HepG2 (cell line): ENCODE data around the gene PRELID1. TPM values are rescaled to one million over a fixed set of nuclear protein-coding genes. Genes with fewer than 3 reads are reported as not detected.
A peak's percentile ranks its signal among the peaks of the same experiment; 100 is the strongest.

Experiments used
- DR1 ChIP-seq: sonication (generic); formaldehyde crosslinking; IDR thresholded peaks from 2 replicates; pipeline ENCODE4 v1.8.0; 2021; ENCODE audit warnings: mild to moderate bottlenecking, missing genetic modification reagents, inconsistent platforms
- FLYWCH1 ChIP-seq: sonication (generic); formaldehyde crosslinking; IDR thresholded peaks from 2 replicates; pipeline ENCODE4 v1.8.1; 2023; ENCODE audit warnings: mild to moderate bottlenecking, missing genetic modification reagents
- MED13 ChIP-seq: sonication (generic); formaldehyde crosslinking; IDR thresholded peaks from 2 replicates; pipeline ENCODE4 v1.5.0; 2020; ENCODE audit warnings: missing genetic modification reagents
- NCOR1 ChIP-seq: fragments of 200-600 bp; sonication (generic); IDR thresholded peaks from 2 replicates; pipeline ENCODE4 v1.7.0; 2017; ENCODE audit warnings: antibody characterized with exemption, low read length, borderline replicate concordance
- NFKB2 ChIP-seq: sonication (generic); formaldehyde crosslinking; IDR thresholded peaks from 2 replicates; pipeline ENCODE4 v1.4.0; 2020; ENCODE audit warnings: missing genetic modification reagents, borderline replicate concordance
- SATB2 ChIP-seq: sonication (generic); formaldehyde crosslinking; IDR thresholded peaks from 2 replicates; pipeline ENCODE4 v1.5.0; 2020; ENCODE audit warnings: missing genetic modification reagents
- ZFP41 ChIP-seq: sonication (generic); formaldehyde crosslinking; IDR thresholded peaks from 2 replicates; pipeline ENCODE4 v1.4.0; 2020; ENCODE audit warnings: mild to moderate bottlenecking, missing genetic modification reagents, borderline replicate concordance
- ZKSCAN5 ChIP-seq: sonication (generic); formaldehyde crosslinking; IDR thresholded peaks from 2 replicates; pipeline ENCODE4 v1.5.1; 2020; ENCODE audit warnings: mild to moderate bottlenecking, missing genetic modification reagents
- ZNF143 ChIP-seq: sonication (generic); formaldehyde crosslinking; IDR thresholded peaks from 2 replicates; pipeline ENCODE4 v1.4.0; 2020; ENCODE audit warnings: missing genetic modification reagents
- ZNF546 ChIP-seq: sonication (generic); formaldehyde crosslinking; conservative IDR thresholded peaks from 2 replicates; pipeline ENCODE4 v1.8.1; 2023; ENCODE audit warnings: mild to moderate bottlenecking, missing genetic modification reagents
- ZNF780A ChIP-seq: sonication (generic); formaldehyde crosslinking; IDR thresholded peaks from 2 replicates; pipeline ENCODE4 v1.8.0; 2022; ENCODE audit warnings: mild to moderate bottlenecking, missing genetic modification reagents, moderate library complexity
- polyA plus RNA-seq, 8 experiments: library from polyadenylated mRNA; depleted of rRNA in 3 of 8; stranded (reverse) in 7 of 8; unstranded in 1 of 8; fragments of >200 nt; fragmentation: Illumina TruSeq in 4 of 8; extraction: Trizol in 4 of 8; gene quantifications; 2 replicates each; pipeline versions ENCODE4 v1.2.1 to v1.2.3, GENCODE V29; 2011 to 2016; ENCODE audit warnings: low read depth in 4 of 8, missing spikeins in 1 of 8, mixed read lengths in 1 of 8; ENCODE audit not compliant: insufficient read depth in 1 of 8
- total RNA-seq, 5 experiments: library from RNA; depleted of rRNA; stranded (reverse); fragments of >200 nt; fragmentation: Illumina TruSeq; extraction: Trizol; gene quantifications; 2 replicates each; pipeline ENCODE4 v1.2.3, GENCODE V29; 2016; ENCODE audit warnings: low read depth in 1 of 5
- TF ChIP-seq, protein P1 (sequence below): sonication (generic); formaldehyde crosslinking; IDR thresholded peaks from 2 replicates; pipeline ENCODE4 v1.9.0; 2021; ENCODE audit warnings: mild to moderate bottlenecking, missing genetic modification reagents
- TF ChIP-seq, protein P2 (sequence below): sonication (generic); formaldehyde crosslinking; IDR thresholded peaks from 2 replicates; pipeline ENCODE4 v1.4.0; 2020; ENCODE audit warnings: missing genetic modification reagents
- TF ChIP-seq, protein P3 (sequence below): sonication (generic); formaldehyde crosslinking; IDR thresholded peaks from 2 replicates; pipeline ENCODE4 v1.8.1; 2023; ENCODE audit warnings: mild to moderate bottlenecking, missing genetic modification reagents, borderline replicate concordance
- TF ChIP-seq, protein P4 (sequence below): sonication (generic); formaldehyde crosslinking; IDR thresholded peaks from 2 replicates; pipeline ENCODE4 v1.5.0; 2020; ENCODE audit warnings: mild to moderate bottlenecking, missing genetic modification reagents, moderate library complexity

Gene PRELID1
- total and polyA plus RNA-seq, 2 of the 13 experiments (the other 11 are each of a cell fraction or from before 2014, with no cell fraction given) = 250 to 271 TPM

DNA sequence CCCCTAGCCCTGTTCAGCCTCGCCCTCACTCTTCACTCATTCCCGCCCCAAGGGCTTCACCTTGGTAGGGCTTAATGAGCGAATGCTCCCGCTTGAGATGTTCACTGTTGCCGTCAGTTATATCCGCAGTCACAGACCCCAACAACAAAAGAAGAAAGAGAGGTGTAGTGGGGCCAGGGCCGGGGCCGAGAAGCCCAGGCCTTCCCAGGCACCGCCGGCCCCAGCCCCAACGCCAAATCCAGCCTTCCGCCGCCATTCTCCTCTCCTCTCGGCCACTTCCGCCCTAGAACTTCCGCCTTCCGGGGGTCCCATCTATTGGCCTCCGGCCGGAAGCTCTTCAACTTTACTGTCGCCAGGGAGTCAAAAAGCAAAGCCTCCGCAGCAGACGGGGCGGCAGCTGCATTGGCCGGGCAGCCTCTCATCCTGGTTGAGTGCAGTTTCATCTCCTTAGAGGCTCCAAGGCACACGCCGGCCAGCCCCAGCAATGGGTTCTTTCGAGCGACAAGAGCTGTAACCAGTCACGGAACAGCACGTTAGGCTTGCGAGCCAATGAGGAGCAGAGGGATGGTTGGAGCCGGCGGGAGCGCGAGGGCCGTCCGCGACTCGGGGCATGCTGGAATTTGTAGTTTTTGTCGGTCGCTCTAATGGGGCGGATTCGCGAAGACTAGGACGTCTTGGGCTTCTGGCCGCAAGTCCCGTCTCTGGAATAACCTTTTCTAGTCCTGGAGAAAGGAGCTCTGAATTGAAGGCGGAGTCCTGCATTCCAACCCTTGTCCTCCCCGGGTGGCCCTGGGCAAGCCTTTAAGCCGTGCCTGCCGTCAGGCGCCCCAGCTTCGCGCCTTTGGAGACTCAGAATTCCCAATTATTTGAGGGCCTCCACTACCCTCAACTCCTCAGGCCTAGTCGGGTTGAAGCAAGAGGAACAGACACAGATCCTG, 48.1 kb downstream of the PRELID1 start, which contains the start of gene LMAN2 (continued):
- TF ChIP-seq, protein P1, sequence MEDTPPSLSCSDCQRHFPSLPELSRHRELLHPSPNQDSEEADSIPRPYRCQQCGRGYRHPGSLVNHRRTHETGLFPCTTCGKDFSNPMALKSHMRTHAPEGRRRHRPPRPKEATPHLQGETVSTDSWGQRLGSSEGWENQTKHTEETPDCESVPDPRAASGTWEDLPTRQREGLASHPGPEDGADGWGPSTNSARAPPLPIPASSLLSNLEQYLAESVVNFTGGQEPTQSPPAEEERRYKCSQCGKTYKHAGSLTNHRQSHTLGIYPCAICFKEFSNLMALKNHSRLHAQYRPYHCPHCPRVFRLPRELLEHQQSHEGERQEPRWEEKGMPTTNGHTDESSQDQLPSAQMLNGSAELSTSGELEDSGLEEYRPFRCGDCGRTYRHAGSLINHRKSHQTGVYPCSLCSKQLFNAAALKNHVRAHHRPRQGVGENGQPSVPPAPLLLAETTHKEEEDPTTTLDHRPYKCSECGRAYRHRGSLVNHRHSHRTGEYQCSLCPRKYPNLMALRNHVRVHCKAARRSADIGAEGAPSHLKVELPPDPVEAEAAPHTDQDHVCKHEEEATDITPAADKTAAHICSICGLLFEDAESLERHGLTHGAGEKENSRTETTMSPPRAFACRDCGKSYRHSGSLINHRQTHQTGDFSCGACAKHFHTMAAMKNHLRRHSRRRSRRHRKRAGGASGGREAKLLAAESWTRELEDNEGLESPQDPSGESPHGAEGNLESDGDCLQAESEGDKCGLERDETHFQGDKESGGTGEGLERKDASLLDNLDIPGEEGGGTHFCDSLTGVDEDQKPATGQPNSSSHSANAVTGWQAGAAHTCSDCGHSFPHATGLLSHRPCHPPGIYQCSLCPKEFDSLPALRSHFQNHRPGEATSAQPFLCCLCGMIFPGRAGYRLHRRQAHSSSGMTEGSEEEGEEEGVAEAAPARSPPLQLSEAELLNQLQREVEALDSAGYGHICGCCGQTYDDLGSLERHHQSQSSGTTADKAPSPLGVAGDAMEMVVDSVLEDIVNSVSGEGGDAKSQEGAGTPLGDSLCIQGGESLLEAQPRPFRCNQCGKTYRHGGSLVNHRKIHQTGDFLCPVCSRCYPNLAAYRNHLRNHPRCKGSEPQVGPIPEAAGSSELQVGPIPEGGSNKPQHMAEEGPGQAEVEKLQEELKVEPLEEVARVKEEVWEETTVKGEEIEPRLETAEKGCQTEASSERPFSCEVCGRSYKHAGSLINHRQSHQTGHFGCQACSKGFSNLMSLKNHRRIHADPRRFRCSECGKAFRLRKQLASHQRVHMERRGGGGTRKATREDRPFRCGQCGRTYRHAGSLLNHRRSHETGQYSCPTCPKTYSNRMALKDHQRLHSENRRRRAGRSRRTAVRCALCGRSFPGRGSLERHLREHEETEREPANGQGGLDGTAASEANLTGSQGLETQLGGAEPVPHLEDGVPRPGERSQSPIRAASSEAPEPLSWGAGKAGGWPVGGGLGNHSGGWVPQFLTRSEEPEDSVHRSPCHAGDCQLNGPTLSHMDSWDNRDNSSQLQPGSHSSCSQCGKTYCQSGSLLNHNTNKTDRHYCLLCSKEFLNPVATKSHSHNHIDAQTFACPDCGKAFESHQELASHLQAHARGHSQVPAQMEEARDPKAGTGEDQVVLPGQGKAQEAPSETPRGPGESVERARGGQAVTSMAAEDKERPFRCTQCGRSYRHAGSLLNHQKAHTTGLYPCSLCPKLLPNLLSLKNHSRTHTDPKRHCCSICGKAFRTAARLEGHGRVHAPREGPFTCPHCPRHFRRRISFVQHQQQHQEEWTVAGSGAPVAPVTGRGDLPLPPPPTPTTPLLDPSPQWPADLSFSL (CRISPR knock-in tag) = no peak
- TF ChIP-seq, protein P2, sequence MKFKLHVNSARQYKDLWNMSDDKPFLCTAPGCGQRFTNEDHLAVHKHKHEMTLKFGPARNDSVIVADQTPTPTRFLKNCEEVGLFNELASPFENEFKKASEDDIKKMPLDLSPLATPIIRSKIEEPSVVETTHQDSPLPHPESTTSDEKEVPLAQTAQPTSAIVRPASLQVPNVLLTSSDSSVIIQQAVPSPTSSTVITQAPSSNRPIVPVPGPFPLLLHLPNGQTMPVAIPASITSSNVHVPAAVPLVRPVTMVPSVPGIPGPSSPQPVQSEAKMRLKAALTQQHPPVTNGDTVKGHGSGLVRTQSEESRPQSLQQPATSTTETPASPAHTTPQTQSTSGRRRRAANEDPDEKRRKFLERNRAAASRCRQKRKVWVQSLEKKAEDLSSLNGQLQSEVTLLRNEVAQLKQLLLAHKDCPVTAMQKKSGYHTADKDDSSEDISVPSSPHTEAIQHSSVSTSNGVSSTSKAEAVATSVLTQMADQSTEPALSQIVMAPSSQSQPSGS (CRISPR knock-in tag) = peak; percentile 25; the same call in 1 of the 2 replicates
- TF ChIP-seq ZFP41 (CRISPR knock-in tag) (no peak), MED13 (CRISPR knock-in tag) (no peak), ZNF546 (CRISPR knock-in tag) (0 out of 2 replicates have a peak, but pooled peaks have one; percentile 22), FLYWCH1 (no peak), DR1 (CRISPR knock-in tag) (no peak), NFKB2 (CRISPR knock-in tag) (peak; percentile 29; the same call in 1 of the 2 replicates), ZNF780A (CRISPR knock-in tag) (no peak), ZNF143 (CRISPR knock-in tag) (peak; percentile 98), NCOR1 (peak; percentile 21; the same call in 1 of the 2 replicates), ZKSCAN5 (CRISPR knock-in tag) (0 out of 2 replicates have a peak, but pooled peaks have one; percentile 16), SATB2 (CRISPR knock-in tag) (no peak)
- TF ChIP-seq, protein P3, sequence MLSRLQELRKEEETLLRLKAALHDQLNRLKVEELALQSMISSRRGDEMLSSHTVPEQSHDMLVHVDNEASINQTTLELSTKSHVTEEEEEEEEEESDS (CRISPR knock-in tag) = no peak
- TF ChIP-seq, protein P4, sequence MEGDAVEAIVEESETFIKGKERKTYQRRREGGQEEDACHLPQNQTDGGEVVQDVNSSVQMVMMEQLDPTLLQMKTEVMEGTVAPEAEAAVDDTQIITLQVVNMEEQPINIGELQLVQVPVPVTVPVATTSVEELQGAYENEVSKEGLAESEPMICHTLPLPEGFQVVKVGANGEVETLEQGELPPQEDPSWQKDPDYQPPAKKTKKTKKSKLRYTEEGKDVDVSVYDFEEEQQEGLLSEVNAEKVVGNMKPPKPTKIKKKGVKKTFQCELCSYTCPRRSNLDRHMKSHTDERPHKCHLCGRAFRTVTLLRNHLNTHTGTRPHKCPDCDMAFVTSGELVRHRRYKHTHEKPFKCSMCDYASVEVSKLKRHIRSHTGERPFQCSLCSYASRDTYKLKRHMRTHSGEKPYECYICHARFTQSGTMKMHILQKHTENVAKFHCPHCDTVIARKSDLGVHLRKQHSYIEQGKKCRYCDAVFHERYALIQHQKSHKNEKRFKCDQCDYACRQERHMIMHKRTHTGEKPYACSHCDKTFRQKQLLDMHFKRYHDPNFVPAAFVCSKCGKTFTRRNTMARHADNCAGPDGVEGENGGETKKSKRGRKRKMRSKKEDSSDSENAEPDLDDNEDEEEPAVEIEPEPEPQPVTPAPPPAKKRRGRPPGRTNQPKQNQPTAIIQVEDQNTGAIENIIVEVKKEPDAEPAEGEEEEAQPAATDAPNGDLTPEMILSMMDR (CRISPR knock-in tag) = no peak
